ENCODE results near the gene TTC24.

Gene TTC24

DNA sequence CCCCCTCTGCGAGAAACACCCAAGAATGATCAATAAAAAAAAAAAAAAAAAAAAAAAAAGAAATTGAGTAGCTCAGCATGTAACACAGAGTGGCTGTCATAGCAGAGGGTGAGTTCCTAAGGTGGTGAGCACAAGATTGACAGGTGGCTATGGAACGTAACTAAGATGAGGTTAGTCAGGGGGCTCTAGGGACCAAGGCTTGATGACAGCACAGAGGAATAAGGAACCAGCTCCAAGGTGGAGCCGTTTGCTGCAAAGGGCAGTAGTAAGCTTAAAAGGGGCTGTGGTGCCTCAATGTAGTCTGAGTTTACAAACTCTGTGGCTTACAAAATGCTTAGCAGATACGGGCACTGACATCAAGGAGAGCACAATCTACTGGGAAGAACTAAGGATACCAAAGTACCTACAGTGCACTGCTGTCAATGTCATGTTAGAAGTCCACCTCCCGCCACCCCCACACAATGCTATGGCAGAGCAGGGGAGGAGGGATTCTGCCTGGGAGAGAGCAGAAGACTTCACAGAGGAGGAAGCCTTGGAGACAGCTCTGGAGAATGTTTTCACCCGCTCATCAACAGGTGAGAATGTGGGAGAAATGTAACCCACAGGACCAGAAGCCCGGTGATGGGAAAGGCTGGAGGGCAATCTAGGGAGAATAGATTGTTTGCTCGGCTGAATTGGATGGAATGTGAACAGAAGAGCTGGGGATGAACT is 20.3 kb upstream of the TTC24 start:
- TF ChIP-seq, protein P1, sequence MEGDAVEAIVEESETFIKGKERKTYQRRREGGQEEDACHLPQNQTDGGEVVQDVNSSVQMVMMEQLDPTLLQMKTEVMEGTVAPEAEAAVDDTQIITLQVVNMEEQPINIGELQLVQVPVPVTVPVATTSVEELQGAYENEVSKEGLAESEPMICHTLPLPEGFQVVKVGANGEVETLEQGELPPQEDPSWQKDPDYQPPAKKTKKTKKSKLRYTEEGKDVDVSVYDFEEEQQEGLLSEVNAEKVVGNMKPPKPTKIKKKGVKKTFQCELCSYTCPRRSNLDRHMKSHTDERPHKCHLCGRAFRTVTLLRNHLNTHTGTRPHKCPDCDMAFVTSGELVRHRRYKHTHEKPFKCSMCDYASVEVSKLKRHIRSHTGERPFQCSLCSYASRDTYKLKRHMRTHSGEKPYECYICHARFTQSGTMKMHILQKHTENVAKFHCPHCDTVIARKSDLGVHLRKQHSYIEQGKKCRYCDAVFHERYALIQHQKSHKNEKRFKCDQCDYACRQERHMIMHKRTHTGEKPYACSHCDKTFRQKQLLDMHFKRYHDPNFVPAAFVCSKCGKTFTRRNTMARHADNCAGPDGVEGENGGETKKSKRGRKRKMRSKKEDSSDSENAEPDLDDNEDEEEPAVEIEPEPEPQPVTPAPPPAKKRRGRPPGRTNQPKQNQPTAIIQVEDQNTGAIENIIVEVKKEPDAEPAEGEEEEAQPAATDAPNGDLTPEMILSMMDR (conservative IDR thresholded peaks at IDR 0.05; ENCODE audit: low read depth) = no peak
- ChIA-PET POLR2A (ENCODE audit: low non-redundant PET) (no interaction called here), CTCF (interaction anchor here (0.6 kb wide), 1 partner anchor 99 kb away, joined by 3 read pairs; no protein-coding TSS in a partner anchor)
- no peak for DNase-seq (ENCODE audit: low spot score)
- no peak overlapping the region for H3K27ac ChIP-seq

DNA sequence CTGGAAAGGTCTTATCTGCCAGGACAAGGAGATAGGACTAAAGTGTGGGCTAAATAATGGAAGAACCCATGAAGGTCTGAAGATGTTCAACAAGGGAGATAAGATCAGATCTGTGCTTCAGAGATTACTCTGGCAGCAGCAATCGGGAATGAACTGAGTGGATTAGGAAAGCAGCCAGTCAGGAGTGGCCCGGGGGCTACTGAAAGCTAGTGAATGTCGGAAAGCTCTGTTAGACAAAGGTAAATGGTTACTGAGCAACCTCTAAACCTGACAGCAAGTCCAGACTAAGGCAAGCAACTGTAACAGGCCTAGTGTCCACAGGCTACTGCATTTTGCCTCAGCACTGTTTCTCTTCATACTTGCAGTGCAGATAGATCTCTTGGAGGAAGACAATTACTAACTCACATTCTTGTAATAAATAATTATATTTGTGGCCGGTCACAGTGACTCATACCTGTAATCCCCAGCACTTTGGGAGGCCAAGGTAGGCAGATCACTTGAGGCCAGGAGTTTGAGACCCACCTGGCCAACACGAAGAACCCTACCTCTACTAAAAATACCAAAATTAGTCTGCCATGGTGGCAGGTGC is 19.6 kb upstream of the TTC24 start:
- no peak for DNase-seq (ENCODE audit: low spot score)
- POLR2A ChIA-PET (ENCODE audit: low non-redundant PET) = no interaction called here
- CTCF ChIA-PET = interaction anchor here (0.6 kb wide), 1 partner anchor 98 kb away, joined by 3 read pairs; no protein-coding TSS in a partner anchor
- TF ChIP-seq, protein P1 (conservative IDR thresholded peaks at IDR 0.05; ENCODE audit: low read depth) = no peak
- no peak overlapping the region for H3K27ac ChIP-seq

DNA sequence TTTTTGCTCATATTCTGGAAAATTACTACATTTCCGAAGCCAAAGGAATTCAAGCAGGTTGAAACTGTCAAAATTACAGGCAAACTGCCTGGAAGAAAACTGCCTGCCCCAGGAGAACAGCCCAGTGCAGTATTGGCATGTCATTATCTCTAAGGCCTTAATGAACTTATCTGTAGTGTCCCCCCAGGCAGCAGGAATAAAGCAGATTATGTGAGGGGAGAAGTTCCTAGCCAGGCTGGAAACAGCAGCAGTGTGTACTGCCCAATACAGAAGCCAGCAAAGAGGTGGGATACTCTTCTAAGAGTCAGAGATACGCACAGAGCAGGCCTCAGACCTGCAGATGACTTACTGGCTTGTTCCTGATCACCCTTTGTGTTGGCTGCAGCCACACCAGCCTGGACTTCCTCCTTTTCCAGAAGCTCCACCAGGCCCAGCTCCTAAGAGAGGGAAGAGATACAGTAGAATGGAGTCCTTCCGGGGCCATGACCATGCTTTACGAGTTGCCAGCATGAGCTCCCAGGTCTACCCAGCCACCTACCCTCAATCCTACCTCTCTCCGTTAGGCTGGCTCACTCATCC is 18.8 kb upstream of the TTC24 start:
- TF ChIP-seq, protein P1 (conservative IDR thresholded peaks at IDR 0.05; ENCODE audit: low read depth) = no peak
- DNase-seq (ENCODE audit: low spot score) = no peak
- POLR2A ChIA-PET (ENCODE audit: low non-redundant PET) = no interaction called here
- CTCF ChIA-PET = no interaction called here
- no peak overlapping the region for H3K27ac ChIP-seq

DNA sequence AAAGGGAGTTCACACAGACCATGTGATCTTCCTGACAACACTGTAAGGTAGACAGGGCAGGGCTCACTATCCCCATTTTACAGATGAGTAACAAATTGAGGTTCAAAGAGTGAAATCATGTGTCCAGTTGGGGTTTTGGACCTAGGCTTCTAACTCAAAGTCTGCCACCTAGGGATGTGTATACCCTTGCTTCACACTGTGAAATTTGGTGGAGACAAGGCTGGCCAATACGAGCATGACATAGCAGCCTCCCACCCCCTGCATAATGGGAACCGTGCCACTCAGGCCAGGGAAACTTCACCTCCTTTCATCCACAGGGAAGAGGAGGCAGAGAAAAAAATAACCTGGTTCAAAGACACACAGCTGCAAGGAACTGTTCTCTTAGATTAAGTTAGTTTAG is 14.0 kb upstream of the TTC24 start:
- DNase-seq (ENCODE audit: low spot score) = no peak
- ChIA-PET CTCF (no interaction called here), POLR2A (ENCODE audit: low non-redundant PET) (no interaction called here)
- TF ChIP-seq, protein P1 (conservative IDR thresholded peaks at IDR 0.05; ENCODE audit: low read depth) = no peak
- H3K27ac ChIP-seq = no peak overlapping the region

DNA sequence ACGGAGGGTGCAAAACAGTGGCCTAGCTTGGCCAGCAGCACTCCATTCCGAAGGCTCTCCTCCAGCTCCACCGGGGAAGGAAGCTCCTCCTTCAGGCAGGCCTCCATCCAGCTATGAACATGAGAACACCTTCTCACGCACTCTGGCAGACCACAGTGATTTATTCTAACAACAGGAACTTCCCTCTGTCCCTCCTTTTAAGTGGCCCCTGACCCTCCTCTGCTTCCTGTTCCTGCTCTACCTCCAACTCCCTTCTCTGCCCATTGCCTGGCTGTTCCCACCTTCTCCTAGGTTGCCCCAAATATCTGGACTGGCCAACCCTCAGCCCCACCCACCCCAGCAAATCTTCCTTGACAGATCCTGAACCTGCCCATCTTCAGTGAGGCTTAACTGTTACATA is 13.1 kb upstream of the TTC24 start:
- POLR2A ChIA-PET (ENCODE audit: low non-redundant PET) = no interaction called here
- TF ChIP-seq, protein P1 (conservative IDR thresholded peaks at IDR 0.05; ENCODE audit: low read depth) = no peak

DNA sequence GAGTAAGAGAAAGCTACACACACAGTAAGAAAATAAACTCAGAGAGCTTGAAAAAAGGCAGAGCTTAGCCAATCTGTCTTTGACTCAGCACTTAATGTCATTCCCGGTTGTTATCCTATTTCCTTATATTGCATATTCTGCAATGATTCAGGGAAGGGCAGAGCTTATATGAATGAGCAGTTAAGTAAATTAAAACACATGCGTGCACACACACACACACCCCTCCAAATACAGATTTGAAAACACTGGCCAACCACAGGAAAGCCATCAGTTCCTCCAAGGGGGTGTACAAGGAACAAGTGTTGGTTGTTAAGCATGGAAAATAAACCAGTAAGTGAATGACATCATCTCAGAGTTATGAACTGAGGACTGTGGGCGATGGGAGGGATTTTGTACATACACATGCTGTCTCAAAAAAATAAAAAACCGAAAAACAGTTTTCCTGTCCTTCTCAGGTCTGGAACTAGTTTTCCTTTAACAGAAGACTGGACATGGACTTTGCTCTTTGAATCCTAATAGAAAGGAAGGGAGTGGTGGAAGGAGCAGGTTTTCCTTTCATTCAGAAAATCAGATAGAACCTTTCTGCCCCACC is 8.2 kb upstream of the TTC24 start:
- TF ChIP-seq, protein P1 (conservative IDR thresholded peaks at IDR 0.05; ENCODE audit: low read depth) = no peak
- ChIA-PET POLR2A (ENCODE audit: low non-redundant PET) (interaction anchor here (0.6 kb wide), 1 partner anchor 220 kb away, joined by 4 read pairs; no protein-coding TSS in a partner anchor), CTCF (interaction anchor here (0.8 kb wide), 2 partner anchors 8 to 37 kb away, joined by 3 read pairs; partner anchors contain the start of gene TTC24)
- H3K27ac ChIP-seq = peak overlapping the region; percentile 72; the same call in 1 of the 2 replicates
- DNase-seq (ENCODE audit: low spot score) = peak; percentile 61

More for the DNA sequence above, 13.1 kb upstream of the TTC24 start:
- CTCF ChIA-PET = no interaction called here
- DNase-seq (ENCODE audit: low spot score) = no peak
- H3K27ac ChIP-seq = no peak overlapping the region

All from RWPE1 (cell line).